Fibroblast of lung (primary cell): Measurements from ENCODE around the gene RAB8A. TPM values are rescaled to one million over a fixed set of nuclear protein-coding genes. Genes with fewer than 3 reads are reported as not detected.
"Not testable (repeated sequence)": the region's sequence is repeated elsewhere in the genome, so short reads cannot be mapped to it uniquely, and the experiment has no call there.

Source experiments
- DNase-seq, 2 donors: peaks; one replicate each; pipeline versions ENCODE4 v3.0.0 to v3.0.0-alpha.2; 2010; ENCODE audit warnings: low read depth in 2 of 2
- H2AFZ ChIP-seq: 2 replicates; pipeline ENCODE4 v1.5.1; 2012; ENCODE audit warnings: low read length, control low read depth, inconsistent platforms
- H3K27ac ChIP-seq: 2 replicates; pipeline ENCODE4 v1.5.1; 2011; ENCODE audit warnings: low read length, control low read depth; ENCODE audit not compliant: insufficient read depth
- H3K27me3 ChIP-seq: 2 replicates; pipeline ENCODE4 v1.5.1; 2011; ENCODE audit warnings: mild to moderate bottlenecking, low read length; ENCODE audit not compliant: control insufficient read depth, insufficient read depth
- H3K36me3 ChIP-seq: 2 replicates; pipeline ENCODE4 v1.5.1; 2011; ENCODE audit warnings: low read length; ENCODE audit not compliant: control insufficient read depth, insufficient read depth
- H3K4me1 ChIP-seq: 2 replicates; pipeline ENCODE4 v1.5.1; 2011; ENCODE audit warnings: low read length; ENCODE audit not compliant: control insufficient read depth, insufficient read depth; ENCODE audit errors: extremely low read depth
- H3K4me2 ChIP-seq: 2 replicates; pipeline ENCODE4 v1.5.1; 2011; ENCODE audit warnings: low read length, control low read depth; ENCODE audit not compliant: insufficient read depth; ENCODE audit errors: extremely low read depth
- H3K4me3 ChIP-seq, 4 experiments: fragments of 200-600 bp in 1 of 4; sonication (generic) in 1 of 4; replicated peaks in 1 of 4; 2 replicates each; pipeline ENCODE4 v1.5.1; 2011 to 2016; ENCODE audit warnings: low read length in 4 of 4, low read depth in 3 of 4, mild to moderate bottlenecking in 3 of 4, control low read depth in 2 of 4, inconsistent platforms in 1 of 4, mixed read lengths in 1 of 4; ENCODE audit not compliant: insufficient read depth in 1 of 4; ENCODE audit errors: control extremely low read depth in 1 of 4
- H3K79me2 ChIP-seq: 2 replicates; pipeline ENCODE4 v1.5.1; 2012; ENCODE audit warnings: mild to moderate bottlenecking, low read length, inconsistent platforms; ENCODE audit not compliant: control insufficient read depth, insufficient read depth
- H3K9ac ChIP-seq: 2 replicates; pipeline ENCODE4 v1.5.1; 2011; ENCODE audit warnings: mild to moderate bottlenecking, low read length, control low read depth; ENCODE audit not compliant: insufficient read depth
- H3K9me3 ChIP-seq: 2 replicates; pipeline ENCODE4 v1.5.1; 2012; ENCODE audit warnings: low read depth, low read length; ENCODE audit not compliant: control insufficient read depth, insufficient read depth
- H4K20me1 ChIP-seq: 2 replicates; pipeline ENCODE4 v1.5.1; 2011; ENCODE audit warnings: low read length; ENCODE audit not compliant: control insufficient read depth, insufficient read depth; ENCODE audit errors: extremely low read depth
- EZH2 ChIP-seq: IDR thresholded peaks from 2 replicates; pipeline ENCODE4 v1.5.1; 2012; ENCODE audit warnings: low read length, control low read depth, mild to moderate bottlenecking; ENCODE audit errors: missing control alignments
- polyA plus RNA-seq, 2 donors: library from polyadenylated mRNA; depleted of rRNA in 1 of 2; stranded (reverse) in 1 of 2; unstranded in 1 of 2; fragments of >200 nt; gene quantifications; 2 replicates each; pipeline ENCODE4 v1.2.1, GENCODE V29; 2011 to 2012; ENCODE audit warnings: missing spikeins in 1 of 2
- total RNA-seq: library from RNA; depleted of rRNA; stranded (reverse); fragments of >200 nt; gene quantifications from 2 replicates; pipeline ENCODE4 v1.2.1, GENCODE V29; 2014
- TF ChIP-seq, protein P1 (sequence below), 2 donors: IDR thresholded peaks in 1 of 2; conservative IDR thresholded peaks in 1 of 2; 1 replicate in 1 of 2; 2 replicates in 1 of 2; pipeline ENCODE4 v1.5.1; 2011 to 2012; ENCODE audit warnings: low read length in 2 of 2, control low read depth in 1 of 2, inconsistent platforms in 1 of 2, low read depth in 1 of 2, mild to moderate bottlenecking in 1 of 2

RAB8A gene
- total and polyA plus RNA-seq, 2 donors (not counting 1 experiment from before 2014, with no cell fraction given): 77.6 to 104 TPM

- no peak overlapping the region for H3K27ac ChIP-seq
- no peak overlapping the region for H3K4me2 ChIP-seq
- no peaks in the 10 kb centered on the region for H3K27me3 ChIP-seq
- peaks cover 19% of the 10 kb centered on the region for H3K79me2 ChIP-seq
- no peak overlapping the region for H3K4me3 ChIP-seq
- H3K36me3 ChIP-seq: peaks cover 14% of the 10 kb centered on the region
- H4K20me1 ChIP-seq: no peaks in the 10 kb centered on the region
- H2AFZ ChIP-seq: no peak overlapping the region
- TF ChIP-seq, protein P1, sequence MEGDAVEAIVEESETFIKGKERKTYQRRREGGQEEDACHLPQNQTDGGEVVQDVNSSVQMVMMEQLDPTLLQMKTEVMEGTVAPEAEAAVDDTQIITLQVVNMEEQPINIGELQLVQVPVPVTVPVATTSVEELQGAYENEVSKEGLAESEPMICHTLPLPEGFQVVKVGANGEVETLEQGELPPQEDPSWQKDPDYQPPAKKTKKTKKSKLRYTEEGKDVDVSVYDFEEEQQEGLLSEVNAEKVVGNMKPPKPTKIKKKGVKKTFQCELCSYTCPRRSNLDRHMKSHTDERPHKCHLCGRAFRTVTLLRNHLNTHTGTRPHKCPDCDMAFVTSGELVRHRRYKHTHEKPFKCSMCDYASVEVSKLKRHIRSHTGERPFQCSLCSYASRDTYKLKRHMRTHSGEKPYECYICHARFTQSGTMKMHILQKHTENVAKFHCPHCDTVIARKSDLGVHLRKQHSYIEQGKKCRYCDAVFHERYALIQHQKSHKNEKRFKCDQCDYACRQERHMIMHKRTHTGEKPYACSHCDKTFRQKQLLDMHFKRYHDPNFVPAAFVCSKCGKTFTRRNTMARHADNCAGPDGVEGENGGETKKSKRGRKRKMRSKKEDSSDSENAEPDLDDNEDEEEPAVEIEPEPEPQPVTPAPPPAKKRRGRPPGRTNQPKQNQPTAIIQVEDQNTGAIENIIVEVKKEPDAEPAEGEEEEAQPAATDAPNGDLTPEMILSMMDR (conservative IDR thresholded peaks at IDR 0.05 in 1 of 2, IDR thresholded peaks at IDR 0.05 in 1 of 2; ENCODE audit: low read depth in 1 of 2, low read length in 2 of 2): no peak
- TF ChIP-seq EZH2: no peak
- no peak for DNase-seq
- no peak overlapping the region for H3K9ac ChIP-seq
- H3K9me3 ChIP-seq: no peaks in the 10 kb centered on the region
- H3K4me1 ChIP-seq: no peaks in the 10 kb centered on the region
Observed at GRCh38 chr19:16118489-16119033, 6.9 kb downstream of the RAB8A start.

- H3K27me3 ChIP-seq: not testable (repeated sequence)
Observed at GRCh38 chr19:16119075-16119857, 7.6 kb downstream of the RAB8A start.

DNA sequence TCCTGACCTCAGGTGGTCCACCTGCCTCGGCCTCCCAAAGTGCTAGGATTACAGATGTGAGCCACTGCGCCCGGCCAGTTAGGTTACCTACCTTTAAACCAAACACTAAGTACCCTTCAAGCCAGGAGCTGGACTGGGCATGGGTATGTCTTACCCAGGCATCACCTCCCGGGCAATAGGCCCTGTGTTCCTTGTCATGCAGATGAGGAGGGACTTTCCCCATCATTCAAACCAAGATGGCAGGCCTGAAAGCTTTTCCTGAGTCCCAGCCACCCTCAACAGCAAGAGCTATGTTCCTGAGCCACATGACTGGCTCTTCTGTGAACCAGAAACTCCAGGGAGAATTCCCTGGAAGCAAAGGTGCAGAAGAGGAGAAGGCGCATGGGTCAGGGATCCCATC lies 9.5 kb downstream of the RAB8A start:
- H3K36me3 ChIP-seq: peaks cover 16% of the 10 kb centered on the region
- no peak for DNase-seq
- no peak overlapping the region for H3K4me3 ChIP-seq
- H3K4me2 ChIP-seq: no peak overlapping the region
- H3K27me3 ChIP-seq: no peaks in the 10 kb centered on the region
- H3K79me2 ChIP-seq: peaks cover 2% of the 10 kb centered on the region
- H3K27ac ChIP-seq: no peak overlapping the region
- H3K4me1 ChIP-seq: peaks cover 2% of the 10 kb centered on the region
- no peak overlapping the region for H2AFZ ChIP-seq
- TF ChIP-seq, protein P1 (conservative IDR thresholded peaks at IDR 0.05 in 1 of 2, IDR thresholded peaks at IDR 0.05 in 1 of 2; ENCODE audit: low read depth in 1 of 2, low read length in 2 of 2): no peak
- TF ChIP-seq EZH2: no peak
- H3K9me3 ChIP-seq: no peaks in the 10 kb centered on the region
- H4K20me1 ChIP-seq: no peaks in the 10 kb centered on the region
- no peak overlapping the region for H3K9ac ChIP-seq

More at GRCh38 chr19:16119075-16119857, 7.6 kb downstream of the RAB8A start:
- not testable (repeated sequence) for H3K9ac ChIP-seq, H3K9me3 ChIP-seq, H4K20me1 ChIP-seq, H3K4me1 ChIP-seq, H3K4me3 ChIP-seq, H3K27ac ChIP-seq, H2AFZ ChIP-seq, H3K4me2 ChIP-seq, DNase-seq
- Histone ChIP-seq H3K36me3 (peaks cover 14% of the 10 kb centered on the region), H3K79me2 (peaks cover 14% of the 10 kb centered on the region)
